Measurements from ENCODE around the gene TRDN.

- TF ChIP-seq CTCF (IDR thresholded peaks at IDR 0.05 in 8 of 11, conservative IDR thresholded peaks at IDR 0.05 in 3 of 11) (no peak), POLR2A (IDR thresholded peaks at IDR 0.05) (no peak), POLR2AphosphoS5 (IDR thresholded peaks at IDR 0.05) (no peak)
Measured at GRCh38 chr6:123564361-123564760, 72.4 kb downstream of the TRDN start.
